Anterior cingulate cortex (tissue), 58 donors: Measurements from ENCODE around the gene DUS2.

Experiments used
- DNase-seq, 58 donors: peaks; one replicate each; lab custom pipeline; 2025; lab: John Stamatoyannopoulos, UW

The DUS2 gene

GRCh38 chr16:68040506-68041288 lies 17.6 kb downstream of the DUS2 start:
- DNase-seq: peak in 54 of 58 donors; percentile 3 to 82 (median 50)

GRCh38 chr16:68041783-68042182 lies 18.7 kb downstream of the DUS2 start:
- no peak for DNase-seq

- DNase-seq: no peak
These were observed 23.0 kb downstream of the DUS2 start for GRCh38 chr16:68046106-68046505.

- no peak for DNase-seq
These were observed 24.9 kb downstream of the DUS2 start for GRCh38 chr16:68047987-68048386.

GRCh38 chr16:68049449-68049848 lies 26.4 kb downstream of the DUS2 start:
- no peak for DNase-seq

- no peak for DNase-seq
These were observed 32.3 kb downstream of the DUS2 start for GRCh38 chr16:68055395-68055794.

- no peak for DNase-seq
These were observed 36.7 kb downstream of the DUS2 start for GRCh38 chr16:68059804-68060203.

GRCh38 chr16:68061396-68061795 lies 38.3 kb downstream of the DUS2 start:
- no peak for DNase-seq

- DNase-seq: no peak
These were observed 39.9 kb downstream of the DUS2 start for GRCh38 chr16:68062910-68063393.

GRCh38 chr16:68064791-68065365 lies 41.8 kb downstream of the DUS2 start:
- peak in 41 of 58 donors; percentile 8 to 61 (median 25) for DNase-seq

GRCh38 chr16:68065716-68066305 lies 42.7 kb downstream of the DUS2 start:
- DNase-seq: no peak

- DNase-seq: no peak
These were observed 43.7 kb downstream of the DUS2 start for GRCh38 chr16:68066763-68067162.

- no peak for DNase-seq
These were observed 45.8 kb downstream of the DUS2 start for GRCh38 chr16:68068926-68069325.

- DNase-seq: no peak
These were observed 46.6 kb downstream of the DUS2 start for GRCh38 chr16:68069511-68070248.

- DNase-seq: no peak
These were observed 47.2 kb downstream of the DUS2 start for GRCh38 chr16:68070249-68070730.

GRCh38 chr16:68070806-68071517 lies 47.9 kb downstream of the DUS2 start:
- DNase-seq: no peak

- no peak for DNase-seq
These were observed 48.4 kb downstream of the DUS2 start for GRCh38 chr16:68071518-68071901.

GRCh38 chr16:68072038-68072695 lies 49.1 kb downstream of the DUS2 start:
- no peak for DNase-seq

- no peak for DNase-seq
These were observed 51.0 kb downstream of the DUS2 start for GRCh38 chr16:68073902-68074760.
